Measurements from ENCODE around the gene TREML2. TPM values are rescaled to one million over a fixed set of nuclear protein-coding genes. Genes with fewer than 3 reads are reported as not detected.

TREML2 gene
- total RNA-seq, 4 donors from 2014 or later, result 0.40 TPM; not detected in 3

DNA sequence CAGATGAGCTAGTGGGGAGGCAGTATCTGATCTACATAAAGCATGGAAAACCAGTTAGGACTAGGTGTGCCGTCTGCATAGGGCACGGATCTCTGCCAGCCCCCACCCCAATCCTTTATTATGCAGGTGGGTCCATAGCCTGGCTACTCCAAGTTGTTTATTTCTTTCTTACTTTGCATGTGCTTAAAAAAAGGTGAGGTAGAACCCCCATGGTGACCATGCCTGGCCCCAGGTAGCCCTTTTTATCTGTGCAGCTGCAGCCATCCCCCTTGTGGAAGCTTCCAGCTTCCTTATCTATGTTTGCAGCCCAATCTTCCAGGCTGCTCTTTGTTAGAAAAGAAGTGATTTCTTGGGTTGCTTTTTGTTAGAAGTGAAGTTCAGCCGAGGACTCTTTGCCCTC is 29.0 kb downstream of the TREML2 start:
- Histone ChIP-seq H3K27me3 (no peaks in the 10 kb centered on the region), H3K9me3 (no peaks in the 10 kb centered on the region), H3K27ac (no peak overlapping the region), H3K36me3 (no peaks in the 10 kb centered on the region), H3K4me3 (no peak overlapping the region), H3K4me1 (no peaks in the 10 kb centered on the region)
- TF ChIP-seq, protein P1, sequence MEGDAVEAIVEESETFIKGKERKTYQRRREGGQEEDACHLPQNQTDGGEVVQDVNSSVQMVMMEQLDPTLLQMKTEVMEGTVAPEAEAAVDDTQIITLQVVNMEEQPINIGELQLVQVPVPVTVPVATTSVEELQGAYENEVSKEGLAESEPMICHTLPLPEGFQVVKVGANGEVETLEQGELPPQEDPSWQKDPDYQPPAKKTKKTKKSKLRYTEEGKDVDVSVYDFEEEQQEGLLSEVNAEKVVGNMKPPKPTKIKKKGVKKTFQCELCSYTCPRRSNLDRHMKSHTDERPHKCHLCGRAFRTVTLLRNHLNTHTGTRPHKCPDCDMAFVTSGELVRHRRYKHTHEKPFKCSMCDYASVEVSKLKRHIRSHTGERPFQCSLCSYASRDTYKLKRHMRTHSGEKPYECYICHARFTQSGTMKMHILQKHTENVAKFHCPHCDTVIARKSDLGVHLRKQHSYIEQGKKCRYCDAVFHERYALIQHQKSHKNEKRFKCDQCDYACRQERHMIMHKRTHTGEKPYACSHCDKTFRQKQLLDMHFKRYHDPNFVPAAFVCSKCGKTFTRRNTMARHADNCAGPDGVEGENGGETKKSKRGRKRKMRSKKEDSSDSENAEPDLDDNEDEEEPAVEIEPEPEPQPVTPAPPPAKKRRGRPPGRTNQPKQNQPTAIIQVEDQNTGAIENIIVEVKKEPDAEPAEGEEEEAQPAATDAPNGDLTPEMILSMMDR (IDR thresholded peaks at IDR 0.05), result no peak
- no peak for TF ChIP-seq POLR2A (IDR thresholded peaks at IDR 0.05)
- no peak for DNase-seq

- no peak for DNase-seq
- Histone ChIP-seq H3K27ac (no peak overlapping the region), H3K4me1 (no peaks in the 10 kb centered on the region), H3K4me3 (no peak overlapping the region), H3K36me3 (no peaks in the 10 kb centered on the region), H3K27me3 (no peaks in the 10 kb centered on the region), H3K9me3 (no peaks in the 10 kb centered on the region)
- TF ChIP-seq, protein P1 (IDR thresholded peaks at IDR 0.05), result no peak
- no peak for TF ChIP-seq POLR2A (IDR thresholded peaks at IDR 0.05)
These were observed 30.3 kb downstream of the TREML2 start for GRCh38 chr6:41170547-41171160.

GRCh38 chr6:41167173-41167963 is 33.6 kb downstream of the TREML2 start:
- Histone ChIP-seq H3K27me3 (no peaks in the 10 kb centered on the region), H3K36me3 (no peaks in the 10 kb centered on the region), H3K9me3 (no peaks in the 10 kb centered on the region), H3K4me3 (no peak overlapping the region), H3K4me1 (no peaks in the 10 kb centered on the region), H3K27ac (no peak overlapping the region)
- no peak for TF ChIP-seq POLR2A (IDR thresholded peaks at IDR 0.05)
- TF ChIP-seq, protein P1 (IDR thresholded peaks at IDR 0.05), result no peak
- DNase-seq, result no peak

- Histone ChIP-seq H3K4me3 (no peak overlapping the region), H3K4me1 (no peaks in the 10 kb centered on the region)
These were observed 36.3 kb downstream of the TREML2 start for GRCh38 chr6:41164551-41165120.

GRCh38 chr6:41163419-41163717 is 37.6 kb downstream of the TREML2 start:
- DNase-seq, result no peak
- H3K4me1 ChIP-seq, result no peaks in the 10 kb centered on the region
- H3K27me3 ChIP-seq, result no peaks in the 10 kb centered on the region
- no peaks in the 10 kb centered on the region for H3K36me3 ChIP-seq
- H3K4me3 ChIP-seq, result no peak overlapping the region
- H3K9me3 ChIP-seq, result no peaks in the 10 kb centered on the region
- TF ChIP-seq, protein P1 (IDR thresholded peaks at IDR 0.05), result no peak
- no peak for TF ChIP-seq POLR2A (IDR thresholded peaks at IDR 0.05)
- H3K27ac ChIP-seq, result no peak overlapping the region

More at GRCh38 chr6:41164551-41165120, 36.3 kb downstream of the TREML2 start:
- H3K9me3 ChIP-seq, result no peaks in the 10 kb centered on the region
- H3K36me3 ChIP-seq, result no peaks in the 10 kb centered on the region
- H3K27me3 ChIP-seq, result no peaks in the 10 kb centered on the region
- TF ChIP-seq POLR2A (IDR thresholded peaks at IDR 0.05), result no peak
- TF ChIP-seq, protein P1 (IDR thresholded peaks at IDR 0.05), result no peak
- H3K27ac ChIP-seq, result no peak overlapping the region
- no peak for DNase-seq

Measured in Peyer's patch (tissue), 4 donors.